ACC112 (cell line): ENCODE data around the gene HBB.

Experiments
- H2AFZ ChIP-seq: fragments of 200-600 bp; sonication (generic); one replicate; pipeline ENCODE4 v1.6.0; 2017; ENCODE audit warnings: antibody characterized with exemption, low read length; ENCODE audit not compliant: unreplicated experiment
- H3K27ac ChIP-seq: fragments of 200-600 bp; sonication (generic); 2 replicates; pipeline ENCODE4 v1.5.1; 2014; ENCODE audit warnings: low read depth, mild to moderate bottlenecking, antibody characterized with exemption, low read length, moderate library complexity
- H3K27me3 ChIP-seq: fragments of 200-600 bp; sonication (generic); 2 replicates; pipeline ENCODE4 v1.6.1; 2014; ENCODE audit warnings: mild to moderate bottlenecking, antibody characterized with exemption, low read length, moderate library complexity, mixed read lengths; ENCODE audit not compliant: insufficient read depth
- H3K36me3 ChIP-seq: fragments of 200-600 bp; sonication (generic); 2 replicates; pipeline ENCODE4 v1.6.1; 2016; ENCODE audit warnings: mild to moderate bottlenecking, antibody characterized with exemption, low read length, moderate library complexity, mixed read lengths; ENCODE audit not compliant: insufficient read depth
- H3K4me1 ChIP-seq: fragments of 200-600 bp; sonication (generic); one replicate; pipeline ENCODE4 v1.6.1; 2016; ENCODE audit warnings: low read length, mixed read lengths; ENCODE audit not compliant: insufficient read depth, unreplicated experiment, control insufficient read depth
- H3K4me3 ChIP-seq: fragments of 200-600 bp; sonication (generic); 2 replicates; pipeline ENCODE4 v1.5.1; 2014; ENCODE audit warnings: mild to moderate bottlenecking, low read depth, low read length
- H3K79me2 ChIP-seq: fragments of 200-600 bp; sonication (generic); one replicate; pipeline ENCODE4 v1.6.0; 2016; ENCODE audit warnings: low read length; ENCODE audit not compliant: control insufficient read depth, unreplicated experiment, insufficient read depth

Gene HBB

GRCh38 chr11:5246772-5247471, 20.1 kb upstream of the HBB start:
- Histone ChIP-seq H3K27ac (no peak overlapping the region), H3K4me3 (no peak overlapping the region), H3K27me3 (peaks cover 10% of the 10 kb centered on the region), H3K36me3 (no peaks in the 10 kb centered on the region), H2AFZ (no peak overlapping the region), H3K4me1 (no peaks in the 10 kb centered on the region), H3K79me2 (no peaks in the 10 kb centered on the region)

GRCh38 chr11:5245155-5245554, 18.3 kb upstream of the HBB start:
- Histone ChIP-seq H2AFZ (no peak overlapping the region), H3K4me3 (no peak overlapping the region), H3K79me2 (no peaks in the 10 kb centered on the region), H3K27ac (no peak overlapping the region), H3K36me3 (no peaks in the 10 kb centered on the region), H3K4me1 (no peaks in the 10 kb centered on the region), H3K27me3 (0 out of 2 replicates have a peak, but pooled peaks cover 3% of the 10 kb centered on the region)

GRCh38 chr11:5243816-5244180, 16.9 kb upstream of the HBB start:
- H2AFZ ChIP-seq = no peak overlapping the region
- no peak overlapping the region for H3K27ac ChIP-seq
- H3K4me3 ChIP-seq = no peak overlapping the region
- H3K36me3 ChIP-seq = no peaks in the 10 kb centered on the region
- no peaks in the 10 kb centered on the region for H3K4me1 ChIP-seq
- H3K27me3 ChIP-seq = 0 out of 2 replicates have a peak, but pooled peaks cover 3% of the 10 kb centered on the region
- no peaks in the 10 kb centered on the region for H3K79me2 ChIP-seq

- Histone ChIP-seq H3K27me3 (0 out of 2 replicates have a peak, but pooled peaks cover 3% of the 10 kb centered on the region), H3K4me3 (no peak overlapping the region), H2AFZ (no peak overlapping the region)
Measured at GRCh38 chr11:5242933-5243815, 16.3 kb upstream of the HBB start.

GRCh38 chr11:5242208-5242607, 15.3 kb upstream of the HBB start:
- Histone ChIP-seq H3K27me3 (0 out of 2 replicates have a peak, but pooled peaks cover 3% of the 10 kb centered on the region), H3K79me2 (no peaks in the 10 kb centered on the region), H3K4me1 (no peaks in the 10 kb centered on the region), H3K4me3 (no peak overlapping the region), H3K36me3 (no peaks in the 10 kb centered on the region), H2AFZ (no peak overlapping the region), H3K27ac (no peak overlapping the region)

More at GRCh38 chr11:5242933-5243815, 16.3 kb upstream of the HBB start:
- H3K27ac ChIP-seq = no peak overlapping the region
- H3K79me2 ChIP-seq = no peaks in the 10 kb centered on the region
- no peaks in the 10 kb centered on the region for H3K36me3 ChIP-seq
- H3K4me1 ChIP-seq = no peaks in the 10 kb centered on the region

GRCh38 chr11:5241458-5241857, 14.6 kb upstream of the HBB start:
- H3K27ac ChIP-seq = no peak overlapping the region
- H3K79me2 ChIP-seq = no peaks in the 10 kb centered on the region
- no peaks in the 10 kb centered on the region for H3K36me3 ChIP-seq
- no peak overlapping the region for H2AFZ ChIP-seq
- no peaks in the 10 kb centered on the region for H3K4me1 ChIP-seq
- no peak overlapping the region for H3K4me3 ChIP-seq
- H3K27me3 ChIP-seq = 0 out of 2 replicates have a peak, but pooled peaks cover 3% of the 10 kb centered on the region

GRCh38 chr11:5240458-5240857, 13.6 kb upstream of the HBB start:
- 0 out of 2 replicates have a peak, but pooled peaks cover 3% of the 10 kb centered on the region for H3K27me3 ChIP-seq
- no peak overlapping the region for H3K27ac ChIP-seq
- no peaks in the 10 kb centered on the region for H3K79me2 ChIP-seq
- H3K36me3 ChIP-seq = no peaks in the 10 kb centered on the region
- no peak overlapping the region for H2AFZ ChIP-seq
- no peaks in the 10 kb centered on the region for H3K4me1 ChIP-seq
- no peak overlapping the region for H3K4me3 ChIP-seq

GRCh38 chr11:5240056-5240455, 13.2 kb upstream of the HBB start:
- Histone ChIP-seq H3K27me3 (0 out of 2 replicates have a peak, but pooled peaks cover under 1% of the 10 kb centered on the region), H3K79me2 (no peaks in the 10 kb centered on the region)

GRCh38 chr11:5239046-5239445, 12.2 kb upstream of the HBB start:
- no peak overlapping the region for H2AFZ ChIP-seq

More at GRCh38 chr11:5240056-5240455, 13.2 kb upstream of the HBB start:
- no peak overlapping the region for H2AFZ ChIP-seq
- no peak overlapping the region for H3K27ac ChIP-seq
- H3K36me3 ChIP-seq = no peaks in the 10 kb centered on the region
- no peaks in the 10 kb centered on the region for H3K4me1 ChIP-seq
- no peak overlapping the region for H3K4me3 ChIP-seq

GRCh38 chr11:5238486-5238885, 11.6 kb upstream of the HBB start:
- Histone ChIP-seq H3K27me3 (no peaks in the 10 kb centered on the region), H3K36me3 (no peaks in the 10 kb centered on the region), H3K27ac (no peak overlapping the region), H2AFZ (no peak overlapping the region), H3K4me1 (no peaks in the 10 kb centered on the region), H3K4me3 (no peak overlapping the region), H3K79me2 (no peaks in the 10 kb centered on the region)

More at GRCh38 chr11:5239046-5239445, 12.2 kb upstream of the HBB start:
- Histone ChIP-seq H3K4me1 (no peaks in the 10 kb centered on the region), H3K4me3 (no peak overlapping the region), H3K36me3 (no peaks in the 10 kb centered on the region), H3K27me3 (no peaks in the 10 kb centered on the region), H3K79me2 (no peaks in the 10 kb centered on the region), H3K27ac (no peak overlapping the region)
